GM19467 (cell line): Measurements from ENCODE around the gene TSC22D4.
"Not testable (repeated sequence)": the region's sequence is repeated elsewhere in the genome, so short reads cannot be mapped to it uniquely, and the experiment has no call there.

Experiments used
- ATAC-seq: cut with Tn5 transposase; IDR thresholded peaks from one replicate; pipeline ENCODE4 v1.9.1; 2021; ENCODE audit warnings: mild to moderate bottlenecking, moderate library complexity; ENCODE audit not compliant: unreplicated experiment

Gene TSC22D4

DNA sequence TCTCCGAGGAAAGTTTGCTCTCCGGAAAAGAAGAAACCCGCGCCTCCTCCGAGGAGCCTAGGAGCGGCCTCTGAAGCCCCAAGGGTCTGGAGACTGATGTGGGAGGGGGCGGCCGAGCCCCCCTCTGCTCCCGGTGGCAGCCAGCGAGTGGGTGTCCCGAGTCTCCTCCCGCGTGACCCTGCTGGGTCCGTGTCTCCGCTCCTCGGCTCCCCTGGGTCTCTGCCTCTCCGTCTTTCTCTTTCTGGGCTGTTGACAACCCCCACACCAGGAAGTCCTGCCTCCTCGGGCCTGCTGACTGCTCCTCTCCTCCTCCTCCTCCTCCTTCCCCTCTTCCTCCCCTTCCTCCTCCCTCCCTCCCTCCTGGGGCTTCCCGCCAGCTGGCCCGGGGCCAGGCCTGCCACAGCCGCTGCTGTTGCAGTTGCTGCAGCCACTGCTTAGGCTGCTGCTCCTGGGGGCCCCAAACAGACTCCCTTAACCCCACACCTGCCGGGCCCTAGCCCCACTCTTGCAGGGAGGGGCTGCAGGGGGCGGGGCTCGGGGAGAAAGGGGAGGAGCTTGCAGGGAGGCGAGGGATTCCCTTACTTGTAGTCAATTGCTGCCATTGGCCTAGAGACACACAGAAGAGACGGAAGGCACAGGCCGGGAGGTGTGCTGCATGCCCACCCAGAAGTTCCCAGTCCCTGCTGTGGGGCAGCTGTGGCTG, at the start of gene TSC22D4:
TSS of gene TSC22D4 (minus strand) at position 257 of the 703 bp plus-strand sequence. CDS start 1,176 bp downstream, outside the sequence.
- peak; percentile 46 for ATAC-seq

DNA sequence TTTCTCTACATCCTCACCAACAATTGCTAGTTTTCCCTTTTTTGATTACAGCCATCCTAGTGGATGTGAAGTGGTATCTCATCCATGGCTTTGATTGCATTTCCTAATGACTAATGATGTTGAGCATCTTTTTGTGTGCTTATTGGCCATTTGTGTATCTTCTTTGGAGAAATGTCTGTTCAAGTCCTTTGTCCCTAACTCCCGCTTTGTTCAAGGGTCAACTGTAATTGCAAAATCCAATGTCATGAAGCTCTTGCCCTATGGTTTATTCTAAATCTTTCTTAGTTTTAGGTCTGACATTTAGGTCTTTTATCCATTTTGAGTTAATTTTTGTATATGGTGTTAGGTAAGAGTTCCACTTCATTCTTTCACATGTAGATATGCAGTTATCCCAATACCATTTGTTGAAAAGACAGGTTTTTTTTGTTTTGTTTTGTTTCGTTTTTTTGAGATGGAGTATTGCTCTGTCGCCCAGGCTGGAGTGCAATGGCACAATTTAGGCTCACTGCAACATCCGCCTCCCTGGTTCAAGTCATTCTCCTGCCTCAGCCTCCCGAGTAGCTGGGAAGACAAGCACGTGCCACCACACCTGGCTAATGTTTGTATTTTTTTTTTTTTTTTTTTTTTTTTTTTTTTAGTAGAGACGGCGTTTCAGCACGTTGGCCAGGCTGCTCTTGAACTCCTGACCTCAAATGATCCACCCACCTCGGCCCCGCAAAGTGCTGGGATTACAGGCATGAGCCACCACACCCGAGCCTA, 49.3 kb upstream of the TSC22D4 start:
- not testable (repeated sequence) for ATAC-seq

DNA sequence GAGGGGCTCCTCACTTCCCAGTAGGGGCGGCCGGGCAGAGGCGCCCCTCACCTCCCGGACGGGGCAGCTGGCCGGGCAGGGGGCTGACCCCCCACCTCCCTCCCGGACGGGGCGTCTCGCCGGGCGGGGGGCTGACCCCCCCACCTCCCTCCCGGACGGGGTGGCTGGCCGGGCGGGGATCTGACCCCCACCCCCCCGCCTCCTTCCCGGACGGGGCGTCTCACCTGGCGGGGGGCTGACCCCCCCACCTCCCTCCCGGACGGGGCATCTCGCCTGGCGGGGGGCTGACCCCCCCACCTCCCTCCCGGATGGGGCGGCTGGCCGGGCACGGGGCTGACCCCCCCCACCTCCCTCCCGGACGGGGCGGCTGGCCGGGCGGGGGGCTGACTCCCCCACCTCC, 44.2 kb upstream of the TSC22D4 start:
- not testable (repeated sequence) for ATAC-seq

DNA sequence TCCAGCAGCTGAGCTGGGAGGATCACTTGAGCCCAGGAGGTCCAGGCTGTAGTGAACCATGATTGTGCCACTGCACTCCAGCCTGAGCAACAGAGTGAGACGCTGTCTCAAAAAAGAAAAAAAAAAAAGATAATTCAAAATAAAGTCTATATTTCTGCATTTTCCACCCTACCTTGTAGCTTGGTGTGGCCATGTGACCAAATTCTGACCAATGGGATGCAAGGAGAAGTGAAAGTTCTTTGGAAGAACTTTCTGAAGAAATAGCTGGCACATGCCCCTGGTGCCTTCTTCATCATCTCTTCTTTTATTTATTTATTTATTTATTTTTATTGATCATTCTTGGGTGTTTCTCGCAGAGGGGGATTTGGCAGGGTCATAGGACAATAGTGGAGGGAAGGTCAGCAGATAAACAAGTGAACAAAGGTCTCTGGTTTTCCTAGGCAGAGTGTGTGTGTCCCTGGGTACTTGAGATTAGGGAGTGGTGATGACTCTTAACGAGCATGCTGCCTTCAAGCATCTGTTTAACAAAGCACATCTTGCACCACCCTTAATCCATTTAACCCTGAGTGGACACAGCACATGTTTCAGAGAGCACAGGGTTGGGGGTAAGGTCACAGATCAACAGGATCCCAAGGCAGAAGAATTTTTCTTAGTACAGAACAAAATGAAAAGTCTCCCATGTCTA, 43.0 kb upstream of the TSC22D4 start:
- not testable (repeated sequence) for ATAC-seq

DNA sequence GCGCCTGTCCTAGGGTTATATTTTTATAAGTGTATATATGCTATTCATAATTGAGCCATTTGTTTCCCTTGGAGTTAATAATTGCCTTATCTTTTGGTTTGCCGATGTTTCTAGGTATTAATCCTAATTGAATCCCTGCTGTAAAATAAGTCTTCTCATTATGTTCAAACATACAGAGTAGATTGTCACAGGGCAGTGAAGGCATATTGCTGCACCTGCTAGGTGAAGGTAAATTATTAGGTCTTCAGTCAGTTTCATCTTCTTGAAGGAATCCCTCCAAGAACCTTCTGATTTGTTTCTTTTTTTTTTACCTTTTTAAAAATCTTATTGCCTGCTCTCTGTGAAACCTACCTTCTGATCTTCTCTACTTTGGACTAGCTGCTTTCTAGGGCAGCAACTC, 42.1 kb upstream of the TSC22D4 start:
- ATAC-seq: no peak

DNA sequence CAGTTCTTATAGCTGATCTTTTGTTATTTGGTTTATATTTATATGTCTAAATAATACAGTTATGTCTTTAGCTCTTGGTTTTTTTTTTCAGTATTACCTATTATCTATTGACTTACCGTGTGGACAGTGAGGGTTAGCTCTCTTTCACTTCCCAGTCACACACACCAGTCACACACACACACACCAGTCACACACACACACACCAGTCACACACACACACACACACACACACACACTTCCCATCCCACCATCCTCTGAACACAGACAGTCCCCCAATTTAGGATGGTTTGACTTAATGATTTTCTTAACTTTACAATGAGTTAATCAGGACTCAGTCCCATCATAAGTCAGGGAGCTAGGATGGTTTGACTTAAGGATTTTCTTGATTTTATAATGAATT, 41.1 kb upstream of the TSC22D4 start:
- ATAC-seq: no peak

DNA sequence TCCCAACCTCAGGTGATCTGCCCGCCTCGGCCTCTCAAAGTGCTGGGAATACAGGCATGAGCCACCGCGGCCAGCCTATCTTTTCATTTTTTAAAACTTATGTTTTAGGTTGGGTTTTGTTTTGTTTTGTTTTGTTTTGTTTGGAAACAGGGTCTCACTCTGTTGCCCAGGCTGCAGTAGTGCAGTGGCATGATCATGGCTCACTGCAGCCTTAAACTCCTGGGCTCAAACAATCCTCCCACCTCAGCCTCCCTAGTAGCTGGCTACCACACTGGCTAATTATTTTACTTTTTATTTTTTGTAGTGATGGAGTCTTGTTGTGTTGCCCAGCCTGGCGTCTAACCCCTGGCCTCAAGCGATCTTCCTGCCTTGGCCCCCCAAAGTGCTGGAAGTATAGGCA, 40.6 kb upstream of the TSC22D4 start:
- ATAC-seq: no peak

DNA sequence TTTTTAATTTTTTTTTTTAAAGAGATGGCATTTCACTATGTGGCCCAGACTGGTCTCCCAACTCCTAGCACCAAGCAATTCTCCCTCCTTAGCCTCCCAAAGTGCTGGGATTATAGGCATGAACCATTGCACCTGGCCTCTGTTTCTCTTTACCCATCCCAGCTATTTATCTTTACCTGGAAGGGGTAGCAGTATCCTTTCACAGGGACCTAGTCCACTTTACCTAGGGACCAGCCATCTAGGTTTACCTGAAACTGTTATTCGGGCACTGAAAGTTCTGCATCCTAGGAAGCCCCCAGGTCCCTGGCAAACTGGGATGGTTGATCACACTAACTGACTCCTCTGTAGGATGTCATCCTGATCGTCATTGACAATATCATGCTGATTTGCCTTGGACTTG, 38.3 kb upstream of the TSC22D4 start:
- no peak for ATAC-seq

DNA sequence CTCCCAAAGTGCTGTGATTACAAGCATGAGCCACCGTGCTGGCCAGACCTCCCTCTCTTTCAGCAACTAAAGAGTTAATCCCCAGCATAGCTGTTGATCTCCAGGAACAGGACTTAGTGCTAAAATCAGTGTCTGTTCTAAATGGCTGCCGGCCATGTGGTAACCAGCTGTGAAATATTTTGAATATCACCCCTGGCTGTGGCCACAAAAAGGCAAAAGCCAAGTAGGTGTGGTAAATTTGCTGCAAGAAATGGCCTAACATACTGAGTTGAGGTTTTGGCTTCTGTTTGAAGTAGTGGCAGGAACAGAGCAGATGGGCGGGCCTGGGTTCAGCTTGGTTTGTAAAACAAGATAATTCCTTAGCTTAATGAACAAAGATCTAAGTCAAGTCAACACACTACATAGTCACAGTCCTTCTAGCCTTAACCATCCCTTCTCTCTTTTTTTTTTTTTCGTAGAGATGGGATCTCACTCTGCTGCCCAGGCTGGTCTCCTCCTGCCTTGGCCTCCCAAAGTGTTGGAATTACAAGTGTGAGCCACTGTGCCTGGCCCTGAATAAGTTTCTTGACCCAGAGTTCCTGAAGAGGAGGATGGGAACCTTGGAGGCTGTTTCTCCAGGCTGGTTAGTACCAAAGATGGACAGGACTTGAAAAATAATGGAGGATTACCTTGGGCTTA, 37.3 kb upstream of the TSC22D4 start:
- ATAC-seq: no peak

DNA sequence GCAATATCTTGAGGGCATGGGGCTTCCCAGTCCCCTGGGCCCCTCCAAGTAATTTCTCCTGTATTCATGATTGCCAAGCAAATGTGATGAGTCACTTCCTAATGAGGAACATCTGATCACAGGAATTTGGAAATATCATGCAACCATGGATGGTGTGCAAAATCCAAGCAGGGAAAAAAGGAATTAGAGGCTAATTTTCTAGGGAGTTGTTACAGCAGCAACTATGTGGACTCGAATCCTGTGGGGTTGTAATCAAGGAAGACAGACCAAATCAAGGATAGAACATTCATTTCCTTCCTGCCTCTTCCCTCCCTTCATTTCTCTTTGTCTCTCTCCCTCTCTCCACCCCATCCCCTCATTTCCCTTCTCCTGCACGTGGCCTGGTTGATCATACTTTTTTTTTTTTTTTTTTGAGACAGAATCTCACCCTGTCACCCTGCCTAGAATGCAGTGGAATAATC, 36.1 kb upstream of the TSC22D4 start:
- no peak for ATAC-seq

DNA sequence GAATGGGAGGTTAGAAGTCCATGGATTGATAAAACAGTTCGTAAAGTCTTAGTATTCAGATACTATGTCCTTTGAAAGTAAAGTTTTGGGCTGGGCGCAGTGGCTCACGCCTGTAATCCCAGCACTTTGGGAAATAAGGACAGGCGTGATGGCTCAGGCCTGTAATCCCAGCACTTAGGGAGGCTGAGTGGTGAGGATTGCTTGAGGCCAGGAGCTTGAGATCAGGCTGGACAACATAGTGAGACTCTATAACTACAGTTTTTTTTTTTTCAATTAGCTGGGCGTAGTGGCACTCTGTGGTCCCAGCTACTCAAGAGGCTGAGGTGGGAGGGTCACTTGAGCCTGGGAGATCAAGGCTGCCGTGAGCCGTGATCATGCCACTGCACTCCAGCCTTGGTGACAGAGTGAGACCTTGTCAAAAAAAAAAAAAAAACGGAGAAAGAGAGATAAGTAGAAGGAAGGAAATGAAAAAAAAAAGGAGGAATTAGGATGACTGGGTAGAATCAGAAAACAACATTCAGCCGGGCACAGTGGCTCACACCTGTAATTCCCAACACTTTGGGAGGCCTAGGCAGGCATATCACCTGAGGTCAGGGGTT, 34.3 kb upstream of the TSC22D4 start:
- ATAC-seq: no peak

DNA sequence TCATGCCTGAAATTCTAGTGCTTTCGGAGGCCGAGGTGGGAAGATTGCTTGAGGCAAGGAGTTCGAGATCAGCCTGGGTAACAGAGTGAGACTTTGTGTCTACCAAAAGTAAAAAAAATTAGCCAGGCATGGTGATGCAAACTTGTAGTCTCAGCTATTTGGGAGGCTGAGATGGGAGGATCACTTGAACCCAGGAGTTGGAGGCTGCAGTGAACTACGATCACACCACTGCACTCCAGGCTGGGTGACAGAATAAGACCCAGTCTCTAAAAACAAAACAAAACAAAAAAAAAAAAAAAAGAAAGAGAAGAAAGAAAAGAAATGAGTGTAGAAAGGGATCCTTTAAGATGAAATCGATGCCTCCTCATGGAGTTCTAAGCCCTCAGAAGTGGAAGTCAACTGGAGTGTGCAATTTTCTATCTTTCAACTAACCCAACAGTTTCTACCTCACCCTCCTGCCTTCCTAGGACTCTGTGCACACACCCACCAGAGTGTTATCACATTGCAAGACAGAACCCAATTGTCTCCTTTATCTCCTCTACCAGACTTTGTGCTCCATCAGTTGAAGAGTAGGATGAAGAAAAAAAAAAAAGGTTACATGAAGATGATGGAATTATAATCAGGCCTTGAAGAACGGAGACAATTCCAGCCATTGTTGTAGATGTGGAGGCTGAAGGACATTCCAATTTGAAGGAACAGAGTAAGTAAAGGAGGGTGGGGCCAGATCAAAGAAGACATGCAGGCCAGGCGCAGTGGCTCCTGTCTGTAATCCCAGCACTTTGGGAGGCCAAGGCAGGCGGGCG, 31.6 kb upstream of the TSC22D4 start:
- ATAC-seq: no peak

DNA sequence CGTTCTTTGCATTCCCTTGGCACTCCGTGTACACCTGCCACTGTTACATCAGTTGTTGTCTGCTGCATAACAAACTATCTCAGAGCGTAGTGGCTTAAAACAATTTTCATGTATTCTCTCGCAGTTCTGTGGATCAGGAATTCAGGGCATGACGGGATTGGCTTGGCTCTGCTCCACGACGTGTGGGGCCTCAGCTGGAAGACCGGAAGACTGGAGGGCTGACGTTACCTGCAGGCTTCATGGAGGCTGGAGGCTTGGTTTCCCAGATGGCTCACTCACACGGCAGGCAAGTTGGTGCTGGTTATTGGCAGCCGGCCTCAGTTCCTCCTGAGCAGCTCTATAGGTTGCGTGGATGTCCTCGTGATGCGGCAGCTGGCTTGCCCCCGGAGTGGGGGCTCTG, 30.2 kb upstream of the TSC22D4 start:
- no peak for ATAC-seq

DNA sequence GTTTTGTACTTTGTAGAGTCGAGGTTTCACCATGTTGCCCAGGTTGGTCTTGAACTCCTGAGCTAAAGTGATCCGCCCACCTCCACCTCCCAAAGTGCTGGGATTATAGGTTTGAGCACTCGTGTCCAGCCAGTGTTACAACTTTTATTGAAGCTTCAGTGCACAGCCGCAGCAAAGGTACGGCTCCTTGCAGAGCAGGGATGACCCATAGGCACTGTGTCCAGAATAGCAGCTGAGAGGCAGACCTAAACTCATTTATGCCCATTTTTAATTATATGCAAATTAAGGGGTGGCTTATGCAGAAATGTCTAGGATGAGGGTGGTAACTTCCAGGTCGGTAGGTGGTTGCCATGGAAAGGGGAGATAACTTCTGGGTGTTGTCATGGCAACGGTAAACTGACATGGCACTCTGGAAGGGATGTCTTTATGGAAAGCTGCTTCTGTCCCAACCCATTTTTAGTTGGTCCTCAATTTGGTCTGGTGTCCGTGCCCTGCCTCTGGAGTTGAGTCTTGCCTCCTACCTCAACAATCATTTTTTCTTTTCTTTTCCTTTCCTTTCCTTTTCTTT, 27.4 kb upstream of the TSC22D4 start:
- no peak for ATAC-seq

DNA sequence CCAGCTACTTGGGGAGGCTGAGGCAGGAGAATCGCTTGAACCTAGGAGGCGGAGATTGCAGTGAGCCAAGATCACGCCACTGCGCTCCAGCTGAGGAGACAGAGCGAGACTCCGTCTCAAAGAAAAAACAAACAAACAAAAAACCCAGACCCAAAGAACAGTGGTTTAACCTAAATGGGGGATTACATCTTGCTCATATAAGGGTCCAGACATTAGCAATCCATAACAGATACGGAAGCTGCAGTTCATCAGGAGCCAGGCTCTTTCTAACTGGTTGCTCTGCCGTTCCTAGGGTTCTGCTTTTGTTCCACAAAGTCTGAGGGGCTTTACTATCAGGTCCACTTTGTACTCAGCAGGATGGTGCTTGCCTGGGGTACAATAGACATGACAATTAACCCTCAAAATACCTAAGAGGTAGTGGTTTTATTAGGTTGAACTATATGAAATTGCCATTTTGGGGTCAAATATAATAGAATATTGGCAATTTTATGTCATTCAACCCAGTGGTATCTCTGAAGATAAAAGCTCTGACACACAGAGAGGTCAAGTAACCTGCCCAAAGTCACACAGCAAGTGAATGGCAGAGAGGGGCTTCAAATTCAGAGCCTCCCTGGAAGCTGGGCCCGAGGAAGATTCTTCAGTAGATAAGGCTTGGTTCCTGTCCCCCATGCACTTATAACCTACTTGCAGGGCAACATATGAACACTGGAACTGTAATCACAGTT, 26.0 kb upstream of the TSC22D4 start:
- ATAC-seq: no peak

DNA sequence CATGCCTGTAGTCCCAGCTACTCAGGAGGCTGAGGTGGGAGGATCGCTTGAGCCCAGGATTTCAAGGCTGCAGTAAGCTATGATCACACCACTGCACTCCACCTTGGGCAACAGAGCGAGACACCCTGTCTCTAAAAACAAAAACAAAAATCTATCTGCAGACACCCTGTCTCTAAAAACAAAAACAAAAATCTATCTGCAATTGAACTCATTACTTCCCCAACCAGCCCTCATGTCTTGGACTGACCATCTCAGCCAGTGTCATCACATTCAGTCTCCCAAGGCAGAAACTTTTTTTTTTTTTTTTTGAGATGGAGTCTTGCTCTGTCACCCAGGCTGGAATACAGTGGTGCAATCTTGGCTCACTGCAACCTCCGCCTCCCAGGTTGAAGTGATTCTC, 25.0 kb upstream of the TSC22D4 start:
- ATAC-seq: not testable (repeated sequence)

DNA sequence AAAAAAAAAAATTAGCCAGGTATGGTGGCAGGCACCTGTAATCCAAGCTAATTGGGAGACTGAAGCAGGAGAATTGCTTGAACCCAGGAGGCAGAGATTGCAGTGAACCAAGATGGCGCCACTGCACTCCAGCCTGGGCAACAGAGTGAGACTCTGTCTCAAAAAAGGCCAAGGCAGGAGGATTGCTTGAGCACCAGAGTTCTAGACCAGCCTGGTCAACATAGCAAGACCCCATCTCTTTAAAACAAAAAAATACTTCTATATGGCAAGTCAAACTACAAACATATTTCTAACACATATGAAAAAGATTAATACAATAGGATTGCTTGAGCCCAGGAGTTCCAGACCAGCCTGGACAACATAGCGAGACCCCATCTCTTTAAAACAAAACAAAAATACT, 21.7 kb upstream of the TSC22D4 start:
- not testable (repeated sequence) for ATAC-seq

DNA sequence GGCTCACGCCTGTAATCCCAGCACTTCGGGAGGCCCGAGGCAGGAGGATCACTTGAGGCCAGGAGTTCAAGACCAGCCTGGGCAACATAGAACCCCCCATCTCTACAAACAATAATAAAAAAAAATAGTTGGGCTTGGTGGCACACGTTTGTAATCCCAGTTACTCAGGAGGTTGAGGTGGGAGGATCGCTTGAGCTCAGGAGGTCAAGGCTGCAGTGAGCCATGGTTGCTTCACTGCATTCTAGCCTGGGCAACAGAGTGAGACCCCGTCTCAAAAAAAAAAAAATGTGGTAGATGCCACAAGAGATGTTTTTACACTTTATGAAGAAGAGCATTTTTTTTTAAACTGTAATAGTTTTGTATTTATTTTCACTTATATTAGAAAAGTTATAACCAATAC, 17.5 kb upstream of the TSC22D4 start:
- ATAC-seq: no peak
